Stimulated activated CD8-positive, alpha-beta memory T cell treated with anti-CD3 and anti-CD28 coated beads, Interleukin-15, amount 100 ng/mL, for 4 hours (primary cell): ENCODE results near the gene ATAD1.
A peak's percentile ranks its signal among the peaks of the same experiment; 100 is the strongest.
"Not testable (repeated sequence)": the region's sequence is repeated elsewhere in the genome, so short reads cannot be mapped to it uniquely, and the experiment has no call there.

Experiments
- DNase-seq, 2 donors: peaks; one replicate each; pipeline ENCODE4 v3.0.0-alpha.2; 2020; ENCODE audit warnings: low read depth in 2 of 2

The ATAD1 gene

GRCh38 chr10:87846711-87847110, 28.7 kb upstream of the ATAD1 start:
- not testable (repeated sequence) for DNase-seq

GRCh38 chr10:87846023-87846422, 28.0 kb upstream of the ATAD1 start:
- no peak for DNase-seq

- DNase-seq, result no peak
Observed at GRCh38 chr10:87845624-87845998, 27.6 kb upstream of the ATAD1 start.

- no peak for DNase-seq
Observed at GRCh38 chr10:87844837-87845623, 27.0 kb upstream of the ATAD1 start.

GRCh38 chr10:87843714-87844113, 25.7 kb upstream of the ATAD1 start:
- DNase-seq, result no peak

GRCh38 chr10:87842776-87843497, 24.9 kb upstream of the ATAD1 start:
- no peak for DNase-seq

GRCh38 chr10:87842220-87842641, 24.2 kb upstream of the ATAD1 start:
- no peak for DNase-seq

- no peak for DNase-seq
Observed at GRCh38 chr10:87841186-87841585, 23.2 kb upstream of the ATAD1 start.

- DNase-seq, result no peak
Observed at GRCh38 chr10:87838650-87839049, 20.6 kb upstream of the ATAD1 start.

GRCh38 chr10:87837445-87837844, 19.4 kb upstream of the ATAD1 start:
- no peak for DNase-seq

- DNase-seq, result no peak
Observed at GRCh38 chr10:87836098-87836497, 18.1 kb upstream of the ATAD1 start.

- no peak for DNase-seq
Observed at GRCh38 chr10:87829986-87830729, 12.1 kb upstream of the ATAD1 start.

GRCh38 chr10:87829051-87829450, 11.0 kb upstream of the ATAD1 start:
- DNase-seq, result not testable (repeated sequence)

- DNase-seq, result no peak
Observed at GRCh38 chr10:87827681-87828080, 9.7 kb upstream of the ATAD1 start.

- no peak for DNase-seq
Observed at GRCh38 chr10:87826653-87827052, 8.6 kb upstream of the ATAD1 start.

- DNase-seq, result no peak
Observed at GRCh38 chr10:87819289-87819585, 1.2 kb upstream of the ATAD1 start.

- peak; percentile 37 to 55 for DNase-seq
Observed at GRCh38 chr10:87818505-87819288, 671 bp upstream of the ATAD1 start.

GRCh38 chr10:87816898-87817608, 973 bp downstream of the ATAD1 start:
- no peak for DNase-seq

- DNase-seq, result no peak
Observed at GRCh38 chr10:87816163-87816897, 1.7 kb downstream of the ATAD1 start.

GRCh38 chr10:87804939-87805569, 13.0 kb downstream of the ATAD1 start:
- DNase-seq, result no peak
